Central memory CD4-positive, alpha-beta T cell (primary cell): ENCODE data around the gene SFXN5.
"Not testable (repeated sequence)": the region's sequence is repeated elsewhere in the genome, so short reads cannot be mapped to it uniquely, and the experiment has no call there.

ENCODE experiments used
- DNase-seq: peaks from one replicate; pipeline ENCODE4 v3.0.0; 2022

The SFXN5 gene

DNA sequence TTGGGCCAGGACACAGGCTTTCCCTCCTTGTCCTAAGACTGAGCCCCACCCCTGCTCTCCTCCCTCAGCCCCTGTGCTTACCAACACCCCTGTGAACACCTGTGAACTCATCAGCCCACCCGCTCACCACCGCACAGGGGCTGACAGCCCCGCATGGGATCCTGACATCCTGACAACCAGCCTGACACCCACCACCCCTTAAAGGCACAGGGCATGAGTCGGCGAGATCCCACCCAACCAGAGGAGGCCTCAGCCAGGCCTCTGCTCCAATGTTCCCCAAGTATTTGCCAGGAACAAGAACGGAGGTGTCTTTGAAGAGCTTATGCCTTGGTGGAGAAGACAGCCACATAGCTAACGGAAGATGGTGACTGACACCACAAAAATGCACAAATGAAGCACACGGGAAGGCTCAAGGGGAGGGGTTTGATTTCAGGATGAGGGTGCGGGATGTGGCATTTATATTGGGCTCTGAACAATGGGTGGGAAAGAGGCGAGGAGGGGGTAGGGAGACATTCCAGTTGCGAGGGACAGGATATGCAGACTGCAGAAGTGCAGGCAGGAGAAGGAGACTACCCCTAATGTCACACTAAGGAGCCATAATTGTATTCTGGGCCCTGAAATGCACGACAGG is 30.2 kb upstream of the SFXN5 start:
- no peak for DNase-seq

DNA sequence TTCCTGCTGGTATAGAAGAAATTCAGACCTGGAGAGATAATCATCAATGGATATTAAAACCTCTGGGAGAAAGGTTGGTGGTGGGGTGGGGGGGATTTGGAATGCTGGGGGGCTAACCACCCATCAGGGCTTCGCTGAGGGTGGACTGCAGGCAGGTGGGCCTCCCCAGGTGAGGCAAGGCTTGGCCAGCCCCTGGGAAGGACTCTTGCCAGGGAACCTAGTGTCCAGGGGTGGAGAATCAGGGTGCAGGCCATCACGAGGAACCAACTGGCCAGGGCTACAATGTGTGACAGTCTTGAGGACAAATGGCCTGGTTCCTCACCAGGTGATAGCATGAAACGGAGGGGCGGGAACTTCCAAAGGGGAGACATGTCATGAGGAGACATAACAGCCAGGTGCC is 29.4 kb upstream of the SFXN5 start:
- no peak for DNase-seq

DNA sequence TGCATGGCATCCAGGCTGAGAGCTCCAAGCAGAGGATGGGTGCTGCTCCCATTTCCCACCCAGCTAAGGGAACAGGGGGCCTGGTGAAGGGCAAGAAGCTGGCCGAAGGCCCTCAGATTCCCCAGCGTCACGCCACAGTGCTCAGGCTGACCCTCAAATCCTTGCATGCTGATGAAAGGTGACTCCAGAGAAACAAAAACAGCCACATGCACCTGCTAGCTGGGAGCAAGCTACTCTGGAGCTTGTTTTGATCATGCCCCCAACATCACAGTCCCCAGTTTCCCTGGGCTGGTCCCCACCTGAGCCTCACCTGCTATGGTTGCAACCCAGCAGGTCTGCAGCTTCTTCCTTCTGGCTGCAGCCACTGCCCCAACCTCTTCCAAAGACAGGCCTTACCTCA is 28.0 kb upstream of the SFXN5 start:
- no peak for DNase-seq

DNA sequence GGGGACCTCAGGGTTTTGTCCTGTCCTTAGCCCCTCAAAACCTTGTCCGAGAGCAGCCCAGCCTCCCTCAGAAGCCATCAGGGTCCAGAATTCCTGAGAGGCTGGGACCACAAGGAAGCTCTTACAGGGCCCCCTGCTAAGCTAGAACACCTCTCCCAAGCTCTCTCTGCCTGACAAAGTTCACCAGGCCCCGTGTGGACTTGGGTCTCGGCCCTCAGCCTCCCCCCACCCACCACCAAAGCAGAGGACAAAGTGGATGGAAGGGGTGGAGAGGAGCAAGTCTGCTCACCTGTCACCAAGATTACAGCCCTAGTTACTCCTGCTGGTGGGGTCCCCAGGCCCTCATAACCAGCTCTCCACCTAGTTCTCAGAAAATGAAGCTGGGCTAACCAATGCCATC is 24.4 kb upstream of the SFXN5 start:
- DNase-seq, result no peak

DNA sequence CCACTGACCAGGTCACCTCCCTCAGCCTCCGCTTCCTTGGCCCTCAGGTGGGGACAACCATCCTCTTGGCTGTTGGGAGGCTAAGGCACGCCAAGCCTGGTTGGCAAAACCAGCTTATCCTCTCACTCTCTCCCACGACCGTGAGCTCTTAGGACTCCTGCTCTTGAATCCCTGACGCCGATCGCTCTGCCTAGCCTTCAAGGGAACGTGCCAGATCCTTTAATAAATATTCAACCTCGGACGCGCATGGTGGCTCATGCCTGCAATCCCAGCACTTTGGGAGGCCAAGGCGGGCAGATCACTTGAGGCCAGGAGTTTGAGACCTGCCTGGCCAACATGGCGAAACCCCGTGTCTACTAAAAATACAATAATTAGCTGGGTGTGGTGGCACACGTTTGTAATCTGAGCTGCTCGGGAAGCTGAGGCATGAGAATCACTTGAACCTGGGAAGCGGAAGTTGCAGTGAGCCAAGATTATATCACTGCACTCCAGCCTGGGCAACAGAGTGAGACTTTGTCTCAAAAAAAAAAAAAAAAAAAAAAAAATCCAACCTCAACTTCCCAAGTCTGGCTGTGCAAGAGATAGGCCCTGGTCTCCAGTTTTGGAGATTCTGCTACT is 22.2 kb upstream of the SFXN5 start:
- not testable (repeated sequence) for DNase-seq

DNA sequence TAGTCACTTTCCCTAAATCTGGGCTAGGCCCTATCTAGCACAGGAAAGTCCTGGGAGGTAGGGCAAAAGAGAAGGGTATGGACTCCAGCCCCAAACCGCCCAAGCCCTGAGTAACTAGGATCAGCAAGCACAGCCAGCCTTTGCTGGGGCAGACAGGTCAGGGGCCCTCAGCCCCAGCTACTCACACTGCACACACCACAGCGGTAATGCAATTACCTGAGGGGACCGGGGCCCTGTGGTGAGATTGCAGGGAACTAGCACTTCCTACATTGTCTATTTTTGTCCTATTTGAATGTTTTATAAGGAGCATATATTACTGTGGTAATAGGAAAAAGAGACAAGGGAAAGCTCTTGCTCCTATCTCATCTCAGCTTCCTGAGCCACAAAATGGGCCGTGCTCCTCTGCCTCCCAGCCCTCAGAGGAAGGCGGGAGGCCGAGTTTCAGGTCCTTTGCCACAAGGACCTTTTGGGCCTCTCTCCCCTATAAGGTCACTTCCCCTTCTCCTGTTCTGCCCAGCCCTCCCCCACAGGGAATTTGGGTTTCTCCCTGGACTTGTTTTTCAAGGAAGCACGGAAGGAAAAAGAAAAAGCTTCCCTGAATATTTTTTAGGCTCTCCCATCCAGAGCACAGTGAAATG is 20.8 kb upstream of the SFXN5 start:
- DNase-seq, result no peak

DNA sequence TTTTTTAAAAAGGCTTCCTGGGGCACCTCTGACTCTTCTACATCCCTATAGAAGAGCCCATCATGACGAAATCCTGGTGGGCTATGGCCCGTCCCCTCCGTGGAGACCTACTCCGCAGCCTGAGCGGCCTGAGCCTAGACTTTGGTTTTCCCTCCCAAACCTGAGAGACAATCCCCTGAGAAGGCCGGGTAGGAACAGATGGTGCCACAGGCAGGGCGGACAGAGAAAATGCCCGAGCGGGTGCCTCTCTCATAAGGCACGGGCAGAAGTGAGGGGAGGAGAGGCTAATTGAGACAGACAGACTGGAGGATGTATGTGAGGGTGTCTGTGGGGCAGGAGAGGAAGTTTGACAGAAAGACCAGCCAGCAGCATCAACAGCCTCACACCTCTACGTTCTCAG is 20.2 kb upstream of the SFXN5 start:
- DNase-seq, result no peak

DNA sequence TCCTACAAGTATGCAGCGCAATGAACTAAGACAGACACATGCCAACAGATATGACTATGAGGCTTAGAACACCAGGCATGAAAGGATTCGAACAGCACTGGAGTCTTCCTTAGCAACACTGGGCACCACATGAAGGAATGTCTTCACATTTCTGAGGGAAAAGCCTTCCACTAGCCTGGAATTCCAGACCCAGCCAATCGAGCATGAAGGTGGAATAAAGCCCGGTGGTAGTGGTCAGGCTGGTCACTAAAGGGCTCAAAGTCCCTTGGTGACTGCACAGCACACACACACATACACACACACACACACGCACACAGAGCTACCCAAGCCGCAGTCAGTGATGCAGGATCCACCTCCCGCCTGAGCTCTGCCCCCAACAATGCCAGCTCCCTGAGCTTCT is 19.7 kb upstream of the SFXN5 start:
- no peak for DNase-seq

DNA sequence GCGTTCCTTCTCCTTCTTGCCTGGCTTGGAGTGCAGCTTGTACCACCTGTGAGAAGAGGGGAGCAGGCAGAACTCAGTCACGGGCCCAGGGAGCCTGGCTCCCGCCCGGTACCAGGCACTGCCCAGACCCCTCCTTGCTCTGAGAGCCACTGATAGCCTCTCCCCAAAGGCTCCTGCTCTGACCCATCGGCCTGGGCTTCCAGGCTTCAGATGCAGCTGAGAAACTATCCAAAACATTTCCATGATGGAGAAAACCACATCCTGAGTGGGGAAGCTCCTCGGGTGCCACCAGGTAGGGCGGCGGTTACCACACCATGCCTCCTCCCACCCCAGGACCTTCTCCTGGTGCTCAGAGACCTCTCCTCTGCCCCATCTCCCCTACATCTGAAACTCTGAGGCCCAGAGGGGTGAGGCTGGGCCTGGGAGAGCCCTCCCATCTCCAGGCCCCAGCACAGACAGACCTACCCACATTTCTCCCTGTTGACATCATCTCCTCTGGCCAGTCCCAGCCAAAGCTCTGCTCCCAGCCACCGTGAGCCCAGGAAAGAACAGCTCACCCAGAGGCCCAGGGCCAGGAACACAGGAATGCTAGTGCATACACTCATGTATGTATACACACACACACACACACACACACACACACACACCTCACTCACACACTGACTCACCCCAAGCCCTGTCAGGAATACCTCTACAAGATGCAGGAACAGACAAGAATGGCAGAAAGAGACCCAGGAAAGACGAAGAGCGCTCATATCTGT is 17.9 kb upstream of the SFXN5 start:
- no peak for DNase-seq

DNA sequence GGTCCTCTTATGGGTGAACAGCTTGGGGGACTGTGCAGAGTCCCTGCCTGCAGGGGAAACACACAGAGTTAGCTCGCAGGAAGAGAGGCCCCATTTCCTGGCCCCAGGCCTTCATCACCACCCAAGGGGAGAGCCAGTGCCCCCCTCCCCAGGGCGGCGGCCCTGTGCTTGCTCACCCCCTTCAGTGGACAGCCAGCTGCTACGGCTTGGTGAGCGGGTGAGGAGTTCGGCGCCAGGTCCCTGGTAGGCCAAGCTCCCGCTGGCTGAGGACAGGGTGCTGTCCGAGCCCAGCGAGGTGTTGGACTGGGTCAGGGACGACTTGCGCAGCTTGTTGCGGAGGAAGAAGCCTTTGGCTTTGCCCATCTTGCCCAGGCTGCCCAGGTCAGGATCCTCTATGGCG is 17.2 kb upstream of the SFXN5 start:
- no peak for DNase-seq

DNA sequence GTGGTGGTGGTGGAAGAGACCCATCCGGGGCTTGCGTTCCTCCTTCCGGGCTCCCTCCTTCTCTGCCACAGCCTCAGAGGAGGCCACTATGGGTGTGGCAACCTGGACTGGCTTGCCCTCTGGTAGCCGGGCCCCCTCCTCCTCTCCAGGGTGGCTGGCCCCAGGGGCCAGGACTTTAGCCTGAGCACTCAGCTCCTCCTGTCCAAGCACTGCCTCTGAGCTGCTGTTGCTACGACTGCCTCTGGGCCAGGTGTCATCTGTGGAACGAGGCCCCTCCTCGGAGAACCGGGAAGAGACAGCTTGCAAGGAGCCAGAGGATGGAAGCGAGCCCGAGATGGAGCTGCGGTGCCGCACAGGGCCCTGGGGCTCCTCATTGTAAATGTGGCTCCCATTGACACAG is 16.7 kb upstream of the SFXN5 start:
- DNase-seq, result no peak

DNA sequence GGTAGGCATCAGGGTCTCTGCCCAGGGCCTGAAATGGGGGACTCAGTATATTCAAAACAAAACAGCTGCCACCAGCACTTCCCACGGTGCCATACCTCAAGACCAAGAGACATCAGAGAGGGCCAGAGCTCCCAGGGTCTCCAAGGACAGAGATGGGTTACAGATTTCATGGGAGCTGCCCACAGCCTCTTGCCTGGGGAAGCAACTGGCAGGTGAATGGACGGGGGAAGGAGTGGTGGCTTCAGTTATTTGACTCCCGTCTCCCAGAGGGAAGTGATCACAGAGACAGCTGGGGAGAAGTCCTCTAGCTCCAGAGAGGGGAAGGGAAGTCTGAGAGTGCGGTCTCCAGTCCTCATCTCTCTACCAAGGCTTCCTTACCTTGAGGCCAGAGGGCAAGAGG is 15.8 kb upstream of the SFXN5 start:
- DNase-seq, result no peak

DNA sequence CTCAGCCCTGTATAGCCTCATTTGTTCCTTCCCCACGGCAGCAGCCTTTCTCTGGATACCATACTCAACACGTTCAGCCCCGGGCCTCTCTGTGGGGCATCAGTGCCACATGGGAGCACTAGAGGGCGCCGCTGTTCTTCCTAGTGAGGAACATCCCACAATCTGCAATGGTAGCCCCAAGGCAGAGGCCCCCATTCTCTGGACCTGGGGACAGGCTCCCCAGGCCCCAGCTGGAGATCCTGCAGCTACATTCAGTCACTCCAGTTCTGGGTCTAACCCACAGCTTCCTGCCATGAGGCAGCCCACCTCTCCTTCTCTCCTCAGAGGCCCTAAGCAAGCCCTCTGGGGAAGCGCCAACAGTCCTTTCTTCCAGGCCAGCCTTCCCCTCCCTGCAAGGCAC is 14.2 kb upstream of the SFXN5 start:
- DNase-seq, result peak; percentile 64

DNA sequence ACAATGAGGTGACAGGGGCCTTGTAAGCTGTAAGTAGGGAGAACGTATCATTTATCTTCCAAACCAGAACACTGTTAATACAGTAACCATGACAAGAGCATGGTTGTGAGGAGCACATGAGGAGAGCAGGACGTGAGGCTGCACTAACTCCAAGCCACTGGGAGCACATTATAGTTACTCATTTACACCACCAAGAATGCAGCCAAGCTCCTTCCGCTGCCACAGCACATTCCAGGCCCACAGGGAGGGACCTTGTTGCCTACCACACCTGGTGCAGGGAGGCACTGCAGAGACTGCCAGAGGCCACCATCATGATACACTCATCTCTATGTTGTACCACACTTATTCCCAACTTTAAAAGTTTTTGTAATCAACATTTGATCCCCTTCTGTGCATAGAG is 13.5 kb upstream of the SFXN5 start:
- no peak for DNase-seq

DNA sequence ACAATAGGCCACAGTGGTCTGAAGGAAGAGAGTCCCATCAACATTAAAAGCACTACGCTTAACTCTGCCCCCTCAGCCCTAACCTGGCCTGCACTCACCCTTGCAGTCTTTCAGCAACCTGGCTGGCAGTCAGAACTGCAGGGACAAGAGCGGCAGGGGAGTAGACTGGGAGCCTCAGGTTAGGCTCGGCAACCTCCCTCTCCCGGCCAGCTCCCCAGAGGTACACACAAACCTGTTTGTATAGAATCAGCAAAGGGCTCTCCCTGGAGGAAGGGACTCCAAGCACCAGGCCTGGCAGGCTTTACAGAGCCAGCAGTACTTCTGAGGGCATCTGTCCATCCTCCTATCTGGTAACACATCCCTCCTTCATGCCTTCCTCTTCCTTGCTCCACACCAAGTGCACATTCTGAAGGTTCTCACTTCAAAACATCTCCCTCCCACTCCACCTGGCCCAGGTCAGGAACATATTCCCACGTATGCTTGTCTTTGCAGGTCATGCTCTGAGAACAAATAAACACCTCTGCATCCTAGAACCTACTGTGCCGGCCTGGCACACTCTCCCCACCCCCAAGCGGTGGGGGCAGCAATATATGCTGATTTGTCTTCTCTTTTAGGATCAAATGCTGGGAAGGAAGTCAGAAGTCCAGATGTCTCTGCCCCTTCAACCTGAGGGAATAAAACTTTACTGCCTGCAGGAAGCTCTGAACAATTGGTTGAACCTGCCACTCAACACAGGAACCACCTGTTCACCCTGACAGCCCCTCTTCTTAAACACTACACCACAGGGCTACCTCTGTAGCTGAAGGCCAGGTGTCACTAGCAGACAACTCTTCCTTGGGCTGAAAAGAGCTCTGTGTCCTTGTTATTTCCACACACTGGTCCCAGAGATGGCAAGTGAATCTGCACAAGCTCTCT is 12.6 kb upstream of the SFXN5 start:
- DNase-seq, result no peak

DNA sequence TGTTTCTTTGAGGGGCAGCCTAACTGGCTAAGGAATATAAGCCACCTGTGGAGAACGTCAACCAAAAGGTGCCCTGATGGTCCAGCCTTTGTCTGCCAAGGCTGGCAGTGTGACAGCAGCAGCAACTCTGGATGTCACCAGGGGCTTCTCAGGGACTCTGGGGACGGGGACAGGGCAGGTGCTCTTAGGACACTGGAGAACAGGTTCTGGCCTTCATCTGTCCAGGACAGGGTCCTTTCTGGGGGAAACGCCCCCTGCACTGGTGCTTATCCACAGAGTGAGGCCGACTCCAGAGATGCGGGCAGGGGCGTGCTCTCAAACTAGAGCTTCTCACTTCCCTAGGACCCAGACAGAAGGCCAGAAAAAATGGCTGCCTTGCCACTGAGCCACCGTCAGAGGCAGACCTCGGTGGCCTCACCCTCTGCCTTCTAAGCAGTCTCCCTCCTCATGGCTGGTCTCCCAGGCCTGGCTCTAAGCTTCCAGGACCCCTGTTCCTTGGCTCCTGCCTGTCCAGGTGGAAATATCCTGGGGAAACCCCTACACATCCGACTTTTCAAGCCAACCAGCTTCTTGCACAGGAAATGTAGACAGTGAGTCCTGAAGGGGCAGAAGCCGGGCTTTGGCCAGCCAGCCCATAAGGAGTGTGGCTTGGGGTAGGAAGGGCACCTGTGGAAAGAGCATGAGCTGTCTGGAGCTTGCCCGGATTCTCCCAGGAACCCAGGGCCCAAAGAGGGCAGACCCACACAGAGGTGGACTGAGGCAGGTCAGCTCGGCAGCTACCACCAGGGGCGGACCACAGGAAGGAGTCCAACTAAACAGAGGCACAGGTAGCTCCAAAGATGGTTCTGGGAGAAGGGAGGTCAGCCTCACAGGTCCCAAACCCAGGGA is 11.3 kb upstream of the SFXN5 start:
- no peak for DNase-seq

DNA sequence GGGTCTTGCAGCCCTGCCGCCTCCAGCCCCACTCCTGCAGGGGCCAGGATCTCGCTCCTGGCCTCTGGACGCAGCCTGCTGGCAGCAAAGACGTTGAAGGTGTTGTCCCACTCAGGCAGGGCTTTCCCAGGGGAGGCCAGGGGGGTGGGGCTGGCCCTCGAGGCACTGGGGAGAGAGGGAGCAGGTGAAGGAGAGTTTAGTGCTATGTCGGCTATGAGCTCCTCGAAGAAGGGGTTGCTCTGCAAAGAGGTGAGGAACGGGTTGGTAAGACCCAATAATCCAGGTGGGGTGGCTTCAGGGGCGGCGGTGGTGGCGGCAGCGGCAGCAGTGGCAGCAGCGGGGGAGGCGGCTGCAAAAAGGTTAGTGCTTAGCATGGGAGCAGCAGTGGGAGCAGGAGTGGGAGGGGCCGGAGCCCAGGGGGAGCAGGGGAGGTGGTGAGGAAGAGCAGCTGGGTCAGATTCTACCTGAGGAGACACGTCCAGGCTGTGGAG is 9.7 kb upstream of the SFXN5 start:
- DNase-seq, result no peak

DNA sequence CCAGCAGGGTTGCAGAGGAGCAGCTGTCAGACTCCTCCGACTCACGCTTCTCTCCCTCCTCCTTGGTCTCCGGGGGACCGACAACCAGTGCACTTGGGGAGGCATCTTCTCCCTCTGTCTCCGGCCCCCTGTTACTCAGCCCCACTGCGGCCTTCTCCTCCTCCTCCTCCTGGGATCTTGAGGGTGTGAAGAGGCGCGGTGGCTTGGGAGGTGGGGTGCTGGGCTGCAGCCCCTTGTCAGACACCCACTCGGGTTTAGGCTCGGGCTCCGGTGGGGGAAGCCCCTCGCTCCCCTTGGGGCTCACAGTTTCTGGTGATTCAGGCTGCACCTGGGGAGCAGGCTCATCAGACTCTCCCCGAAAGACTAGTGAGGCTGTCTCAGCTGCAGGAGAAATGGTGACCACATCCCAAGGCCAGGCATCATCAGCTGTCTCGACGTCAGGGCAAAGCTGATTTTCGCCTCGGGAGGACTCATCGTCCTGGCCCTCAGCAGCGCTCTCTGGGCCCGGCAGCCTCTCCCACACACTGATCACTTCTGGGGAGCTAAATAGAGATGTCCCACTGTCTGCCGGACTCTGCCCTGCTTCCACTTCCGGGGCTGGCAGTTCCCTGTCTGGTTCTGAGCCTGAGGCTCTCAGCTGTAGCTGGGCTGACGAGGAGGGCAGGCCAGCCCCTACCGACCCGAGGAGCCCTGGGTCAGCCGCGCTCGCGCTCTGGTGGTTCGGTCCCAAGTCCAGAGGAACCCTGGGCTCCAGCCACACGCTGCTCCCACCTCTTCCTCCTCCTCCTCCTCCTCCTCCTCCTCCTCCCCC is 9.0 kb upstream of the SFXN5 start:
- DNase-seq, result no peak

DNA sequence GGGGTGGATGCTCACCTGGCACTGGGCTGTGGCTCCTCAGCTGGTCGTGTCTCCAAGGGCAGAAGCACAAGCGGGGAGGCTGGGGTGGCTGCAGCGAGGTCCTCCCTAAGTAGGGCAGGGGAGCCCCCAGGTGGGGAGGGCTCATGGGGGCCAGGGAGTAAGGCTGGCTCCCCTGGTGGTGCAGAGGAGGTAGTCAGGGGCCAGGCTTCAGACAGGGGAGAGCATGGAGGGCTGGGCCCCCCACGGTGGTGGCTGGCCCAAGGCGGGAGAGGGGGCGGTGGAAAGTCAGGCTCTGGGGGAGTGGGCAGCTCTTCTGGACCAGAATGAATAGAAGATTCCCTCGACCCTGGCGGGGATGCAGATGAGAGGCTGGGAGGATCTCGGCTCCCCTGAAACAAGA is 8.1 kb upstream of the SFXN5 start:
- DNase-seq, result no peak
